GM21381 (cell line): Measurements from ENCODE around the gene PITPNC1.
"Not testable (repeated sequence)": the region's sequence is repeated elsewhere in the genome, so short reads cannot be mapped to it uniquely, and the experiment has no call there.

ENCODE experiments used
- ATAC-seq: cut with Tn5 transposase; IDR thresholded peaks from one replicate; pipeline ENCODE4 v1.9.1; 2021; ENCODE audit warnings: mild to moderate bottlenecking, moderate library complexity; ENCODE audit not compliant: unreplicated experiment

PITPNC1 gene

DNA sequence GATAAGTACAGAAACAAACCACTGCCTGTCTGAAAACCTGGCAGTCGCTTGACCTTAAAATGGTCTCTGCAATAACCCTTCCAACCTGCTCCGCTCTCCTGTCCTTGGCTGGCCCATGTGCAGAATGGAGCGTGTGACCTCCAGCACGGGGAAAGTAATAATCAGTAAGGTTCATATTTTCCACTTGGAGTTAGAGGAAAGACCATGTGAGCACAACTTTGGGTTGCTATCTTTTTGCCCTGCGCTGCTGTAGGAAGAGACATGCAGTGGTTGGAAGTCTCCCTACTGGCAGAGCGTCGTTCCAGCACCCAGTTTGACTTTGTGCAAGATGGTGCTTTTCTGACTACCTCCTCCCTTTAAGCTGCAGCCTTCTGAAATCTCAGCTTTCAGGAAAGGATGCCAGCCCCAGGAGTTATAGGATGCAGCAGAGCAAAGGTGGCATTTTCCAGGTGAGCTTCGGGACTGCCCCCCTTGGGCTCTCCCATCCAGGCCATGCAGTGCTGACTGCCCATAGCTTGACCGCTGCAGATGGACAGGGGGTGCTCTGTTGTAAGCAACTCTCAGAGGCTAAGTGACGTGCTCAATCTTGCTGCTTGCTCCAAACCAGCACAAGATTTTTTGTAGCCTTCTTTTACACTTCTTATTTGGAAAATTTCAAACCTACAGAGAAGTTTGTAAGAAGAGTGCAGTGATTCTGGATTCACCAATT is 230.0 kb downstream of the PITPNC1 start:
- no peak for ATAC-seq

DNA sequence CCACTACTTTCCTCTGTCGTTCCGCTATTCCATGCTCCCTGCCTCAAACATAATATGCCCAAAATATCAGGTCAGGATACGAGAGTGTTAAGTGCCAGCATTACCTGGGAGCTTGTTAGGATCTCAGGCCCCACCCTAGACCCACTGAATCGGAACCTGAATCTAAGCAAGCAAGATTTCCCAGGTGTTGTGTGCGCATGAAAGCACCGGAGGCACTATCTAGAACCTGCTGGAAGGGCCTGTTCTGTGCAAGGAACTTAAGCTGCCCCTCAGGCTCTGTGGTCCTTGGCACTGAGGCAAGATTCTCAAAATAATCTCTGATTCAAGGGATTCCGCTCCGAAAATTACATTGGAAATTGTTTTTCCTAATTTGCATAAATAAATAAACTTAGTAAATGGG is 233.0 kb downstream of the PITPNC1 start:
- ATAC-seq, result no peak

DNA sequence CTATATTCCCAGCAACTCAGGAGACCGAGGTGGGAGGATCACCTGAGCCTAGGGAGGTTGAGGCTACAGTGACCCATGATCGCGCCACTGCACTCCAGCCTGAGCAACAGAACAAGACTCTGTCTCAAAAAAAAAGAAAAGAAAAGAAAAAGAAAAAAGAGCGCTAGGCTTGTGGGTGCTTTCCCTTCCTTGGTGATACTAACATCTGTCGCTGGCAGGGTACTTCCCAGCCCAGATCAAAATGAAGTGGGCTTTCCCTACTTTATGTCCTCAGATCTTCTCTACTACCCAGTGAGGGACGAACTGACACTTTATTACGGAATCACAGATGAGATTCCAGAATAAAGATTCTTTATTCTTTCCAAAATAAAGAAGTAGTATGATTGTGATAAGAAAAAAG is 236.9 kb downstream of the PITPNC1 start:
- ATAC-seq, result no peak

DNA sequence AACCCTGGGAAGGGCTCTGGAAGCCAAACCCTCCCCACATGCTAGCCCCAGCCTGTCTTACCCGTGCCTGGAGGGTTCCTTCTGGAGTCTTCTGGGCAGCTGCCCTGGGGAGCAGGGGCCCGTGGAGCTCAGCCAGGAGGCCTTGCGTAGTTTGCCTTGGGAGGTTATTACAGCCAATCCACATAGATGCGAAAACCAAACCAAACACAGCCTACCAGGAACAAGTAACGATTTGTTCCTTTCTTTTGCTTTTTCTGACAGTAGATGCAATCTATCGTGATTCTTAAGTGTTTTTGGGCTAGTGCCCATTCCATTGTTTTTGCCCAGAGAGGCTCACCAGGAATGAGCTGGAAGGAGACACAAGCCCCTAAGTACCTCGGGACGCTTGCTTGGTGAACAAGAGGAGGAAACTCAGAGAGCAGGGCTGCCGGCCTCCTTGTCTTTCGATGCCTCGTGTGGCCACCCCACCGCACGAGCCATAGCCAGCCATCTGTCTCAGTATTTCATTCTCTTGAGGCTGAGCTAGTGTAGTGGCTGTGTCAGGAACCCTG is 238.0 kb downstream of the PITPNC1 start:
- ATAC-seq, result no peak

DNA sequence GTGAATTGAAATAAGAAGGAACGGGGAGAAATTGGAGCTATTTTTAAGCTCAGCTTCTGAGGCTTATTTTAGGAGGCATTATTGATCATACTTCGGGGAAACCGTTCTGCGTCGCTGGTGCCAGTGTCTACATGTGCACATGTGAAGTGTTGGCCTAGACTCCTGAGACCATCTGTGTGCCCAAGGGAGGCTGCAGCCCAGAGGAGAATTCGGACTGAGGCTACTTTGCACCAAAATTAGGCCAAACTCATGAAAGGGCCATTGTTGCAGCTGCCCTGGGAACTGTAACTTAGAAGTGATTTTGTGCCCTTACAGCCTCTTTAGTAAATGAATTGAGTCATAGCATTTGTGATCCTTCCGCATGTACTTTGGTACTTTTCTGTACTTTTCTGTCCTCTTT is 238.7 kb downstream of the PITPNC1 start:
- no peak for ATAC-seq

DNA sequence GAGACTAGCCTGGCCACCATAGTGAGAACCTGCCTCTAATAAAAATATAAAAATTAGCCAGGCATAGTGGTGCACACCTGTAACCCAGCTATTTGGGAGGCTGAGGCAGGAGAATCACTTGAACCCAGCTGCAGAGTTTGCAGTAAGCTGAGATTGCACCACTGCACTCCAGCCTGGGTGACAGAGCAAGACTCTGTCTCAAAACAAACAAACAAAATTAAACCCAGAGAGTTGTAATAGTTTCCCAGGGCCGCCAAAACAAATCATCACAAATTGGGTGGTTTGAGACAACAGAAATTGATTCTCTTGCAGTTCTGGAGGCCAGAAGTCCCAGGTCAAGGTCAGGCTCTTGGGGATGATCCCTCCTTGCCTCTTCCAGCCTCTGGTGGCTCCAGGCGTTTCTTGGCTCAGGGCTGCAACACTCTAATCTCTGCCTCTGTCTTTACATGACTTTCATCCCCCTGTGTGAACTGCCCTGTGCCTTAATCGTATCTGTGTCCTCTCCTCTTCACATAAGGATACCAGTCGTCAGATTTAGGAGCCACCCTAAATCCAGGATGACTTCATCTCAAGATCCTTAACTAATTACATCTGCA is 240.3 kb downstream of the PITPNC1 start:
- ATAC-seq, result no peak

DNA sequence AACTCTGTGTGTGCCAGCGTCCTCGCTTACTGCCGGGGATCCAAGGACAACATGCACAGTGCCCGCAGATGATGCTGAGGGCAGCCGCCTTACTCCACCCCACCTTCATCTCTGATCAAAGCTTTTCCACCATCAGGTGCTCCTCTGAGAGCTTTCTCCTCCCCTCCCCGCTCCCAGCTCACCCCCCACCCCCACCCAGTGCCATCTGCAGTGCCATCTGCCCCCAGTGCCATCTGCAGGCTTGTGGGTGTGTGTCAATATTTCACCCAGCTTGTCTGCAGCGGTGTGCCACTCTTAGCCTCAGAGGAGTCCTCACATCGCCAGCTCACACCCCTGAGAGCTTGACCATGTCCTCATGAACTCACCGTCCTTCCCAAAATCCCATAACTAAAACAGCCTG is 242.5 kb downstream of the PITPNC1 start:
- no peak for ATAC-seq

DNA sequence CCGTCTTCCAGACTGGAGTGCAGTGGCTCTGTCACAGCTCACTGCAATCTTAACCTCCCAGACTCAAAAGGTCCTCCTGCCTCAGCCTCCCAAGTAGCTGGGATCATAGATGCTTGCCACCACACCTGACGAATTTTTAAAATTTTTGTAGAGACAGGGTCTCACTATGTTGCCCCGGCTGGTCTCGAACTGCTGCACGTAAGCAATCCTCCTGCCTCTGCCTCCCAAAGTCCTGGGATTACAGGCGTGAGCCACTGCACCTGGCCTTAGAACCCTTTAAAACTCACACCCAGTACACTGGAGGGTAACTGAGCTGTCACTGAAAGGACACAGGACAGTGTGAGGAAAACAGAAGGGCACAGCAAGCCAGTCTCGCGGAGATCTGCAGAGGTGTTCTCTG is 243.0 kb downstream of the PITPNC1 start:
- ATAC-seq, result no peak

DNA sequence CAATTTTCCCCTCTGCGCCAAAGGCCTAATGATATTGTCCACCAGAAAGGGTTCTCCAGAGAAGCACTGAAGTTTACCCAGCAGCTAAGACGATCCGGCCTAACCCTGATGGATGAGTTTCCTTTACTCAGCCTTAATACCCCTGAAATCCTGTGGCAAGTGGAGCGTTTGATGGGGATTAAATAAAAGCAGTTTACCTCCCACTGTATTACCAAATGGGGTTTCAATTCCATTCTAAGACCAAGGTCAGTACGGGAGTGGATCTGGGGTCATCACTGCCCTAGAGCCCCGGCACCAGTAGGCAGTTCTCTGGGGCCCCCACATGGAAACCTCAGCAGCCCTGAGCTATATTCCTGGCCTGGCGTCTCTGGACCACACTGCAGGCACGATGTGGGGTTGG is 243.6 kb downstream of the PITPNC1 start:
- no peak for ATAC-seq

DNA sequence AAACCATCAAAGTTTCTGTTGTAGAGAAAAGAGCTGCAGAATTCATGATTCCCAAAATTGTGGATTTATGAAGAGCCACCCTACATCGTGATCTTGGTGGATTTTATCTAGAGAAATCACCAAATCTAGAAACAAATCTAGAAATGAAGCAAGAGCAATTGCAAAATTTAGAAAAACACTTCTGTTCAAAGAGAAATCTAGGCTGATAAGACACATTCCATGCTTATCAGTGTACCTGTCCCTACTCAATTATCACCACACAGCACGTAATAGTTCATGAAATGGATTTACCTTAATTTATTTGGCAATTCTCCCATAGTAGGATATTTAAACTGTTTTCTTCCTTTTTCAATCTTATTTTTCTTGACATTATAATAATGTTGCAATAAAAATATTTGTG is 246.7 kb downstream of the PITPNC1 start:
- ATAC-seq, result no peak

DNA sequence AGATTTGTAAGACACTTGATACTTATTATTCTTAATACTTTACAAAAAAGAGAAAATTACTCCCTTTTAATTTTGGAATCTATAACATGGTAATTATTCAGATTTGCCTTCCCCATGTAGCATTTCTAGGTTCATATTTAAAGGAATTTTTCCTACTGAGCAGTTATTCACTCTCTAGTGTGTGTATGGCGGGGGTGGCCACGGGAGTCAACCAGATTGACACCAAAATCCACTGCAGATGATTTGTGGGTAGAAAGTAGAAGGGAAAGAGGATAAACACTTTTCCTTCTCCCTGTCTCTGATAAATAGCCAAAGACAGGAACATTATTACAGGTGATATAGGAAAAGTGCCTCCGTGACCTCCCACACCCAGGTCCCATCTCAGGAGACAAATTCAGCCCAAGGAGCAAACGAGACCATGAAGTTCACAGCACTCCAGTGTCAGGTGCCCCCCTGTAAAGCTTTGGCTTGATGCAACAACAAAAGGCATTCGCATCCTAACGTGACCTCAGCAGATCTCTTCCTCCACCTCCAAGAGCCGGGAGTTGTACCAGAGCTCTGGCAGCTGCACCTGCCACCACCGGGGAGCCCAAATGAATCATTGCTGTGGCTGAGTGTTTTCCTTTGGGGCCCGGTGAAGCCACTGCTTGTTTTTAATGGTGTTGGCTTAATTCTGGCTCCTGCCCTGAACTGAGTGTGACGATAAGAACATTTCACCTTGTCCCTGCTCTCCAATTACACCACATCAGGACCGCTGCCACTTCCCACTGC is 248.0 kb downstream of the PITPNC1 start:
- no peak for ATAC-seq

DNA sequence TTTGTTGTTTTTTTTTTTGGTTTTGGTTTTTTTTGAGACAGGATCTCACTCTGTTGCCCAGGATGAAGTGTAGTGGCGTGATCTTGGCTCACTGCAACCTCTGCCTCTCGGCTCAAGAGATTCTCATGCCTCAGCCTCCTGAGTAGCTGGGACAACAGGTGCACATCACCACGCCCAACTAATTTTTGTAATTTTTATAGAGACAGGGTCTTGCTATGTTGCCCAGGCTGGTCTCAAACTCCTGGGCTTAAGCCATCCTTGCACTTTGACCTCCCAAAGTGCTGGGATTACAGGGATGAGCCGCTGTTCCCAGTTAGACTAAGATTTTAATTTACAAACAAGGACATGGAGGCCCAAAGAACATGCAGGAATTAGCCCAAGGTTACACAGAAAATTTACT is 248.9 kb downstream of the PITPNC1 start:
- ATAC-seq, result no peak

DNA sequence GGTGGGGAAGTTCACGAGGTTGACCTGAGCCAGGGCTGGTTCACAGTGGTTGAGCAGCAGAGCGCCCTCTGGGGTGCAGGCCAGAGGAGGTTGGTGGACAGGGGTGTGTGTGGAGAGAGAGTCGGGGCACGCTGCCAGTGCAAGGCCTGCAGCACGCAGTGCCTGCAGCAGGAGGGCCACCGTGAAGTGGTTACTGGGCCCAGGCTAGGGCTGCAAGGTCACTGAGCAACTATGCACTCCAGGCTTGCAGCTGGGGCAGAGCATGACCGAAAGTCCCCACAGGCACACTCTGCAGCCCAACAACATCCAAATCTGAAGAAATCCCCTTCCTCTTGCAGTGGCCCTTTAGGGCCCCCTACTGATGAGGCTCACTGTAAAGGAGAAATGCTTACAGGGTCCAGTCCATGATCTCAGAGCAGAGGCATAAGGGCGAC is 251.5 kb downstream of the PITPNC1 start:
- no peak for ATAC-seq

DNA sequence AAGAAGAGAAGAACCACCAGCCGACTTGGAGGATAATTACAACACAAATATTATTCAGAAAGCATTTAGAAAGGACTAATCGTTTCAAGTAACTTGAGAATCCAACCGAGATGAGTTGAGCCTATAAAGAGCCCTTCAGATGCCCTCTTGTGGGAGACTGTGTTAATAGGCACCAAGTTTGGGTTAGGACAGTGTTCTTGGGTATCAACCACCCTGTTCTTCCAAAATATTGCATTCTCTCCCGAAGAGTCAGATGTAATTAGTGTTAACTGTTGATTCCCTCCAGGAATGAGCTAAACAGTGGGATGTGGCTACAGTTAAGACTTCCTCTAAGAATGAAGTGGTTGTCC is 252.9 kb downstream of the PITPNC1 start:
- ATAC-seq, result no peak

DNA sequence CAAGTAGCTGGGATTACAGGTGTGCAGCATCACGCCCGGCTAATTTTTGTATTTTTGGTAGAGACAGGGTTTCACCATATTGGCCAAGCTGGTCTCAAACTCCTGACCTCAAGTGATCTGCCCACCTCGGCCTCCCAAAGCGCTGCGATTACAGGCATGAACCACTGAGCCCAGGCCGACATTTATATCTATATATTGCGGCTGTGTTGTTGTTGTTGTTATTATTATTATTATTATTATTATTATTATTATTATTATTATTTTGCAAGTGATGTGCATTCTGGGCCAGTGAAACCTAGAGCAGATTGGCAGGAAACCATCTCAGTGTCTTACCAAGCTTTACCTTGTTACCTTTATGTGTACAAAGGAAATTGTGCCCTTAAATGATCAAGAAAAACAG is 253.8 kb downstream of the PITPNC1 start:
- not testable (repeated sequence) for ATAC-seq

DNA sequence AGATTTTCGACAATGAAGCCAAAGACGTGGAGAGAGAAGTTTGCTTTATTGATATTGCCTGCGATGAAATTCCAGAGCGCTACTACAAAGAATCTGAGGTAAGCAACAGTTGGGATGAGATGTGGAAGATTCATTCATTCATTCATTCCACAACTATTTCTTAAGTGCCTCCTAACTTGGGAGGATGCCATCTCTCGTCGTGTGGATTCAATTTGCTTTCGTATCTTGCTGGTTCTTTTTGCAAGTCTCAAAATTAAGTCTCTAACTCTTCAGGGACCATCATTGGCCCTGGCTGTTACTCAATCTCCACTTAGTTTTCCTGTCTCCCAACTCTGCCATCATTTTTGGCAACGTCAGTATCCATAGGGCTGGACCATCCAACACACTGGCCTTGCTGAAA is 255.1 kb downstream of the PITPNC1 start:
- ATAC-seq, result no peak

DNA sequence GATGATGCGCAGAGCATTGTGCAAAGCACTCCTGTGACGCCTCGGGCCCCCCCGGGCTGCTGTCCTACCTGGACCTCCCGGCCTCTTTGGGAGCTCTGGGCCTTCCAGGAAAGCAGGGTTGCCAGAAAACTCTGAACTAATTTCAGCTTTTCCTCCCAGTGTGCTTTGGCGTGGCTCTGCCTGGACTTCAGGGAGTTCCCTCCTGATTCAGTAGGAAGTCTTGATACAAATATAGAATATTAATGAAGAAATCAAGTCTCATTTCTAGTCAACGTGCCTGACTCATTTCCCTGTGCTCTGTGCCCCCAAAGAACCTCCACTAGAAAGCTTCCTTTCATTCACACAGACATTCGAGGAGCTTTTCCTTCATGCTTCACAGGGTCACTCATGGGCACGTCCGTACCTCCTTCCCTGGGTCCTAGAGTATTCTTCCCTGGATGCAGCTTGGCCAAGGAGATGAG is 256.7 kb downstream of the PITPNC1 start:
- ATAC-seq, result no peak

DNA sequence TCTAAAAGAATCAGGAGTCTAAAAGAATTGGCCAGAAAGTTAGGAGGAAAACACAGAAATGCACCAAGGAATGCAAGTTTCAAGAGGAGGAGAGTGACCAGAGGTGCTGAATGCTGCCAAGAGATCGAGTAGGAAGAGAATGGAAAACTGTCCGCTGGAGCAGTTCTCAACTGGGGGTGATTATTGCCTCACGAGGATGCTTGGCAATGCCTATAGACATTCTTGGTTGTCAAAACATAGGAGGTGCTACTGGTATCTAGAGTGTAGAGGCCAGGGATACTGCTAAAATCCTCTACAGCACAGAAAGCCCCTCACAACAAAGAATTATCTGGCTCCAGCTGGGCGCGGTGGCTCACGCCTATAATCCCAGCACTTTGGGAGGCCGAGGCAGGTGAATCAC is 258.6 kb downstream of the PITPNC1 start:
- no peak for ATAC-seq

DNA sequence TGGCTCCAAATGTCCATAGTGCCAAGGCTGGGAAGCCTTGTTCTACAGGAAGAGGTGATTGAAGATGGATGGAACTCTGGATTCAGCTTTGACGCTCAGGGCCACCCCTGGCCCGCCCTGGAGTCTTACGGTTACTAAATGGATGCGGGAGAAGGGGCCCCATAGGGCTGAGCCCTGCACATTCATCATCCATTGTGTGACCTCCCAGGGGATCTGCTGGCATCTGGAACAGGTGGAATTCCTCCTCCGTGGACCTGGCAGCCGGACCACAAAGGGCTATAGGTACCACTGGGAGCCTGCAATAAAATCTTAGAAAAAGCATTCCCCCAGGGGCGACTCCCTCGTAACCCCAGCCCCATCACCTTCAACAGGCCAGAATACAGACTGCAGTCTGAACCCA is 259.2 kb downstream of the PITPNC1 start:
- no peak for ATAC-seq

DNA sequence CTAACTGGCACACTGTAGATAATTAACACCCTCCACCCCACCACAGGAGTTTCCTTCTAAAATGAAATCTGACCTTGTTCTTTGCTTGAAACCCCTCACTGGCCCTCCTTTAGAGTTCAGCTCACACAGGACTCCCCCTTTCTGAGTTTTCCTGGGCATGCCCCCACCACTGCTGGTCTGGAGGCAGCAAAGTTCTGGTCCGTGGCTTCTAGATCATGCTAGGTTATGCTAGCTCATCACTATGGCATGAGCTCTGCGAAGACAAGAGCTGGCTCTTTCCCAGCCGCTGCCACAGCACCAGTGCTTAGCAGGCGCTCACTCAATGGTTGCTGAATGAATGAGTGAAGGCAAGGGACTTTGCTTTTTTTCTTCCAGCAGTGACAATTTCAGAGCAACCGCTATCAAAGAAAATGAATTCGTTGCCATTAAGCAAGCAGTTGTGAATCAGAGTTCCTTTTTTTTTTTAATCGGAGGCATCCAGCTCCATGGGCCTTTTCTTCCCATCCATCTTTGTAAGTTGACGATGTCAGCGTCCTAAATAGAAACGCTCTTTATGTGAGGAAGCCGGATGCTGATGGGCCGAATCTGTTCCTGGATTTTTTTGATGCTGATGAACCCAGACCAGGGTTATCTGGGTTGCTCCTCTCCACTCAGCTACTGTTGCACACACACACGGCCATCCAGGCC is 259.9 kb downstream of the PITPNC1 start:
- ATAC-seq, result no peak

DNA sequence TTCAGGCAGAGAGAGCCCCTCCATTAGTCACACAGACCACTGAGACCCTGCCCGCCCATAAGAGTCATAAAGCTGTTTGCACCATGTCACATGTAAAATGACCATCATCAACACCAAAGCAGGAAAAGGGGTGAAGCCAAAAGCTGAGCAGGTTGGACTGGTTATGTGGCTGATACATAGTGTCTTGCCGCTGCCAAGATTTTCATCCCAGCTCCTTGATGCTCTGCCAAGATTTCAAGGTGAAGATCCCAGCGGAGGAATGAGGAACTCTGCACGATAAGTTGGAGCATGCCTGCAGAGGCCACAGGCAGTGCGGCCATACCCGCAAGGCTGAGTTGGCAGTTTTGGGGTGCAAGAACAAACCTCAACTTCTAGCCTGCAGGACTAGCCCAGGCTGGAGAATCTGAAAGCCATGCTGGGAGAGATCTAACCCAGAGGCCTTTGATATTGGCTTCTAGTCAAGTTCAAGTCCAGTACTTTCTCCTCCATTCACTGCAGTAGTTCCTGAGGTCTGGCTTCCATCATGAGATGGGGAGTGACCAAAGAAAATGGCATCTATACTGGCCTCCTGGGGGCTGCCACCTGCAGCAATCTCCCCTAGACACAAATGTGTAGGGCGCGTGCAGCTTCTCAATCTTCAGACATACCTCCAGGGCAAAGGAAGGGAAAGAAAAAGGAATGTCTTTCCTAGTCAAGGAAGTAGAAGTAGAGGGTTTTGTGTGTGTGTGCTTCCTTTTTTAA is 261.0 kb downstream of the PITPNC1 start:
- ATAC-seq, result no peak
